Embryonic facial prominence (tissue), 1 donor: ENCODE data around the gene DCLK1.

Experiments used
- DNase-seq: peaks from one replicate; pipeline ENCODE4 v3.0.0-alpha.2; 2016; ENCODE audit errors: extremely low spot score

DCLK1 gene

GRCh38 chr13:35789335-35790165 is 341.6 kb downstream of the DCLK1 start:
- DNase-seq = peak; percentile 58

DNA sequence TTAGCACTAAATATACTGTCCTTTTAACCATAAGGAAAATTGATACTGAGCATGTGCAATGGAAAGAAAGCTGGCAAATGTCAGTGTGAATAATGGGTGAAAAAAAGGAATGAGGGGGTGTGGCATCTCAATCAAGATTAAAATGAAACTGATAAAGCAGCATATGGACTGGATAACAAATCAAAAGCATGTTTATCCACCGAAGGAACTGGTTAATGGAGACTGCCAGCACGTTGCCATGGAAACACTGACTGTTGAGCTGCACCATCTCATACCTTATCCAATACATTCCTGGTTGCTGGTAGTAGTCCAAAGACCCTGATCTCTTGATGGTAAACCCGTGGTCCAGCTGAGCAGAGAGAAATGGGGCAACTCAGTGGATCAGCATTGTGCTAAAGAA is 343.2 kb downstream of the DCLK1 start:
- no peak for DNase-seq

DNA sequence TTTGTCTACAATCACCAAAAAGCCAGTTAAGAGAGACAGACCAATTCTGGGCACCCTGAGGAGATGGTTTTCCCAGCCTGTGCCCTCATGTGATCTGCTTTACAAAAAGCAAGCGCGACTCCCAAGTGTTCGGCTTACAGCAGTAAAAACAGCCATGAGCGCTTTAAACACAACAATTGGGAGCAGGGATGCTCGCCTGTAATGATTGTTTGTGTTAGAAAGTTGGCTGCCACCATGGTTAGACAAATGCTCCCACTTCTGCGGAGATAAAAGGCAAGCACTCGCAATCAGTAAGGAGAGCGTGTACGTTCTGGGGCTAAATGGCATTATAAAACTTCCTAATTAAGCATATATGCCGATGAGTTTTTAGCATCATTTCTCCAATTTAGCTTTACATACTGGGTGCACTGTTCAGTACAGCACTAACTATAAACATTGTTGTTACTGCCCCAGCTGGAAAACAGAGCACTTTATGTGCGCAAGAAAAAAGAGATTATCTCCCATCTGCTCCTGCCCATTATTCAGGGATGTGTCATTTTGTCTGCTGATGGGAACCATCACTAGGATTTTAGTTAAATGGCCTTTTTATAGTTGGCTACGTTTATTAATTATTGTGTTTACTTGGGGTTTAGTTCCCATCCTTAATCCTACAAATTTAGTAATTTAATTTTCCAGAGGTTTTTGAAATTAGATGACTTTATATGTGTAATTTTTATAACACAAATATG is 345.4 kb downstream of the DCLK1 start:
- DNase-seq = no peak

- no peak for DNase-seq
Observed at GRCh38 chr13:35784286-35784951, 346.8 kb downstream of the DCLK1 start.

GRCh38 chr13:35782793-35783192 is 348.4 kb downstream of the DCLK1 start:
- no peak for DNase-seq

DNA sequence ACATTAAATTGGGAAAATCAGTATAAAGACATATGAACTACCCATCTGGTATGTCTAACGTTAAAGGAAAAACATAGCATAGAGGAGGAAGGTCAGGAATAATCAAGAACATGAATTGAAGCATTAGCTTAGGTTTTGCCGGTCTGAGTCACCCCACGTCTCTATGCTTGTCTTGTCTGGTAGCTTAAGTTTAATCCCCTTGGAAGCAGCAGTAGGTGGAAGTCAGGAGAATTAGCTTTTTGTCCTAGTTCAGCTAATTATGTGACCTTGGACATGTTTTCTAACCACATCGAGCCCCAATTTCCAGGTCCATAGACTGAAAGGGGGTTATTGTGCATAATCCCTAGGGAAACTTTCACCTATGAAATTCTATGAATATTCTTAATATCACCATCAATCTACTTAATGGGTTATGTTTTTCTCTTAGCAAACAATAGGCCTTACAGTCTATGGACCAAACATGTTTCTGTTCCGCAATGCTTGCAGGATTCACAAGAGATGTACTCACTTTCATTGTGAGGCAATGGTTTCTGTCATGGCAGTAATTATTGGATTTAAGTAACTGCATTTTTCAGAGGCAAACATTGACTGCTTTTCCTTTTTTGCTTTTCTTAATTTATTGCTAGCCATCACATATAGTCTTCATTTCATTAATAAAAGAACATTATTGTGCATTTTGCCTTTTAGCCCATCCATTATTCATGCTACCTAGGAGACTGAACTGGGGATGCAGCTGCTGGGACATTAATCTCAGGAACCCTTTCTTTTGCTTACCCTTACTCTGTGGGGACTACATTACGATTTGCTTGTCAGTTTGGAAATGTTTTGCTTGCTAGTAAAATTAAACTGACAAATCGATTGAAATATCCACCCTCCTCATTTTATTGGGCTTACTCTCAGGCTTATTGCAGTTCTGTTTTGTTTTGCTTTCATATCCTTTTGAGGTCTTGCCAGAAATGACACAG is 349.9 kb downstream of the DCLK1 start:
- DNase-seq = no peak

DNA sequence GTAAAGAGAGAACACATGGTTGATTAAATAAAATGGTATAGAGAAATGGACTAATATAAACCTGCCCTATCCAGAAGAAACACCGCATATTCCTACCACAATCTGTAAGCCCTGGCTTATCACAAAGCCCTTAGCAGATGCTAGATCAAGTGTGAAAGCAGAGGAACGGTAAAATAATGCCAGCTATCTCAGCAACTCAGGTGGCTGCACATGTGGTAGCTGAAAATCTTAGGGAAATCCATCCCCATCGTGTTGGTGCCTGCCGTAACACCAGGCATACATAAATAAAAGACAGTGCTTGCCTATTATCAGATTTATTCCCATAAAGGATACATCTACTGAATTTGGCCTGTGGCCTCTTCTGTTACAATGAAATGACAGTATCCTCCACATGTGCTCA is 350.6 kb downstream of the DCLK1 start:
- DNase-seq = no peak

DNA sequence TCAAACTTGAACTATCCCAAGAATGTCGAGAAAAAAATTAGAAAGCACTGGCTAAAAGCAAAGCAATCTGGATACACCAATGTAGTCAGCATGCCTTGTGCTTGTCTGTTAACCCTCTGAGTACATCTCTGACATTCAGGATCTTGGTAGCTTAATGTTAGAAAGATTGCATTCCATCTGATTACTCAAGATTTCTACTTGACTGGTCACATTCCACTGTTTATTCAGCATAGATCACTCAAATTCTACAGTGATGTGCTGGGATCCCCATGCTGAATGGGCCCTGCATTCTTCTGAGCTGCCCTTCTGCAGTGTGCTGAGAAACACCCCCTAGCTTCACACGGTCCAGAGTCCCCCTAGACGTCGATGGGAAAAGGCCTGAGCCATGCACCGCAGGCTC is 359.3 kb downstream of the DCLK1 start:
- DNase-seq = no peak

- no peak for DNase-seq
Observed at GRCh38 chr13:35770756-35771297, 360.4 kb downstream of the DCLK1 start.

DNA sequence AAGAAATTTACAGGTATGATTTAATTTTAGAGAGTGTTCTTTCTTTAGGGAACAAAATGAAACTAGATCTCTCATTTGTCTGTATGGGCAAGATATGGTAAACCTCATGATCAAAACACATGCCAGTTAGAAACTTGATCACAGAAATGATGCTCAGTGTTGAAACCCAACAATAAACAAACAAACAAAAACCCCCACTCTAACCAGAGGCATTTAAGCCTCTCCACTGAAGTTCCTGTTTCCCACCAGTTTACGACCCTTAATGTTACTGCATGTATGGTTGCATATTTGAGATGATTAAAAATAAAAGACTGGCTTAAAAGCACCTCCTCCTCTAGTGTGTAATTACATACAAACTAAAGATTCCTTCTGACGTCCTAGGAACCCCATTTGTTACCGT is 361.4 kb downstream of the DCLK1 start:
- DNase-seq = no peak

- DNase-seq = no peak
Observed at GRCh38 chr13:35768551-35768950, 362.6 kb downstream of the DCLK1 start.

GRCh38 chr13:35768073-35768472 is 363.1 kb downstream of the DCLK1 start:
- no peak for DNase-seq

GRCh38 chr13:35767256-35767976 is 363.8 kb downstream of the DCLK1 start:
- DNase-seq = no peak

GRCh38 chr13:35766663-35767062 is 364.5 kb downstream of the DCLK1 start:
- DNase-seq = no peak

DNA sequence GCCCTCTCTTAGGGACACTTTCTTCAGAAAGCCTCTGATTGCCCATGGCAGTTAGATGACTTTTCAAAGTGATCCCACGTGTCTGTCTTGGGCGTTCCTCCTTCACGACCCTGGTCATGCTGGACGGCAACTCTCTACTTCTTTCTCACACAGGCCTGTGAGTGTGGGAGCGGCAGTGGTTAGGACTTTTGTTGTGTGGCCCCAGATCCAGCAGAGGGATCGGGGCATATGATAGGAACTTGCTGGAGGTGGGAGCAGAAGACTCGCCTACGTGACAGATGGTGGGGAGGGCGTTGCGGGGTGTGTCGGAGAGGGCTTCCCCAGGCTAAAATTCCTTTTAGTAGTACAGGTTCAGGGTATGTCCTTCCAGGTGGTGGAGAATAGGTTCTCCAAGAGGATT is 365.2 kb downstream of the DCLK1 start:
- DNase-seq = no peak

- DNase-seq = no peak
Observed at GRCh38 chr13:35765366-35765765, 365.8 kb downstream of the DCLK1 start.

GRCh38 chr13:35764326-35765015 is 366.7 kb downstream of the DCLK1 start:
- DNase-seq = no peak

GRCh38 chr13:35763782-35764123 is 367.4 kb downstream of the DCLK1 start:
- no peak for DNase-seq

DNA sequence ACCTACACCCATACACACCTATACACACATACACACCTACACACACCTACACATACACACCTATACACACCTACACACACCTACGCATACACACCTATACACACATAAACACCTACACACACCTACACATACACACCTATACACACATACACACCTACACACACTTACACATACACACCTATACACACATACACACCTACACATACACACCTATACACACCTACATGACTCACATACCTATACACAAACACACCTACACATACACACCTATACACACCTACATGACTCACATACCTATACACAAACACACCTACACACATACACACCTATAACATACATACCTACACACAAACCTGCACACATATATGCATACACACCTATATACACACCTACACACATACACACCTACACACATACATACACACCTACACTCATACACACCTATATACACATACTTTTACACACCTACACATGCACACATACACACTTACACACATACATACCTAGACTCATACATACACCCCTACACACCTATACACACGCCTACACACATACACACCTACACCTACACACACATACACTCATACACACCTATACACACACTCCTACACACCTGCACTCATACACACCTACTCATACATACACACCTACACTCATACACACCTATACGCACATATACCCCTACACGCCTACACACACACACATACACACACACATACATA is 368.0 kb downstream of the DCLK1 start:
- DNase-seq = no peak
